ENCODE results near the gene MB21D2.

DNA sequence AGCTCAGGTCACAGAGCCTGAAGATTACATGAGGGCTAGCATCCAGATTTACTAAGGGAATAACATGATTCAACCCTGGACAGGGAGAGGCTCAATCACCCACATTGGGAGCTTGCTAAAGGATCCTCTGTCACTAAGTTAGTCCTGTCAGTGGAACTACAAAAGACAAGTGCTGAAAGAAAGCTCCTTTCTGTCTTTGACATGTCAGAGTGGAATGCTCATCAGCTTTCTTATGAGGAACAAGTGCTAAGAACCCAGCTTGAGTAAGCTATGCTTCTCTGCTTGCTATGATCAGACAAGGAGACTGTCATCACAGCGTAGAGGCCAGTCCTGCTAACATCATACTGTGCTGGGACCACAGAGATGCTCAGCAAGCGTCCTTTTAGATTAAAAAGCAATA is 74.5 kb downstream of the MB21D2 start:
- TF ChIP-seq, protein P1, sequence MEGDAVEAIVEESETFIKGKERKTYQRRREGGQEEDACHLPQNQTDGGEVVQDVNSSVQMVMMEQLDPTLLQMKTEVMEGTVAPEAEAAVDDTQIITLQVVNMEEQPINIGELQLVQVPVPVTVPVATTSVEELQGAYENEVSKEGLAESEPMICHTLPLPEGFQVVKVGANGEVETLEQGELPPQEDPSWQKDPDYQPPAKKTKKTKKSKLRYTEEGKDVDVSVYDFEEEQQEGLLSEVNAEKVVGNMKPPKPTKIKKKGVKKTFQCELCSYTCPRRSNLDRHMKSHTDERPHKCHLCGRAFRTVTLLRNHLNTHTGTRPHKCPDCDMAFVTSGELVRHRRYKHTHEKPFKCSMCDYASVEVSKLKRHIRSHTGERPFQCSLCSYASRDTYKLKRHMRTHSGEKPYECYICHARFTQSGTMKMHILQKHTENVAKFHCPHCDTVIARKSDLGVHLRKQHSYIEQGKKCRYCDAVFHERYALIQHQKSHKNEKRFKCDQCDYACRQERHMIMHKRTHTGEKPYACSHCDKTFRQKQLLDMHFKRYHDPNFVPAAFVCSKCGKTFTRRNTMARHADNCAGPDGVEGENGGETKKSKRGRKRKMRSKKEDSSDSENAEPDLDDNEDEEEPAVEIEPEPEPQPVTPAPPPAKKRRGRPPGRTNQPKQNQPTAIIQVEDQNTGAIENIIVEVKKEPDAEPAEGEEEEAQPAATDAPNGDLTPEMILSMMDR (conservative IDR thresholded peaks at IDR 0.05; ENCODE audit: low read length): no peak
- no peak for TF ChIP-seq EZH2phosphoT487 (IDR thresholded peaks at IDR 0.05; ENCODE audit: borderline replicate concordance)

Data from Loucy (cell line).